SK-N-SH treated with all-trans-retinoic acid at 6 μM for 48 hours (cell line): Measurements from ENCODE around the gene HAAO.

Experiments
- ATAC-seq: fragments of 200-7000 bp; cut with Tn5 transposase; 3 replicates; pipeline ENCODE4 v1.9.1; 2020; ENCODE audit warnings: mild to moderate bottlenecking, moderate library complexity
- ARNTL ChIP-seq: fragments of 450-650 bp; formaldehyde crosslinking; IDR thresholded peaks from 2 replicates; pipeline ENCODE4 v1.5.0; 2020; ENCODE audit warnings: low read depth, mild to moderate bottlenecking, moderate library complexity, borderline replicate concordance
- BACH2 ChIP-seq: fragments of 250-450 bp; sonication (Bioruptor Pico); IDR thresholded peaks from 2 replicates; pipeline ENCODE4 v1.9.0; 2021; ENCODE audit warnings: mild to moderate bottlenecking, borderline replicate concordance
- CSDC2 ChIP-seq: fragments of 250-450 bp; sonication (Bioruptor Pico); IDR thresholded peaks from 2 replicates; pipeline ENCODE4 v1.5.0; 2020; ENCODE audit warnings: mild to moderate bottlenecking, moderate library complexity
- ESRRG ChIP-seq: fragments of 250-450 bp; sonication (Bioruptor Pico); IDR thresholded peaks from 2 replicates; pipeline ENCODE4 v1.6.1; 2021; ENCODE audit warnings: mild to moderate bottlenecking
- GLIS3 ChIP-seq: fragments of 250-450 bp; sonication (Bioruptor Pico); IDR thresholded peaks from 2 replicates; pipeline ENCODE4 v1.5.0; 2020; ENCODE audit warnings: mild to moderate bottlenecking, moderate library complexity
- ISL1 ChIP-seq: fragments of 250-450 bp; sonication (Bioruptor Pico); IDR thresholded peaks from 2 replicates; pipeline ENCODE4 v2.1.2; 2022; ENCODE audit warnings: mild to moderate bottlenecking, moderate library complexity
- OSR1 ChIP-seq: fragments of 250-450 bp; sonication (Bioruptor Pico); IDR thresholded peaks from 2 replicates; pipeline ENCODE4 v1.8.0; 2022; ENCODE audit warnings: moderate library complexity, mild to moderate bottlenecking, inconsistent platforms
- RARB ChIP-seq: fragments of 250-450 bp; sonication (Bioruptor Pico); IDR thresholded peaks from 2 replicates; pipeline ENCODE4 v1.8.0; 2021; ENCODE audit warnings: mild to moderate bottlenecking, moderate library complexity
- TCF4 ChIP-seq: fragments of 250-450 bp; sonication (Bioruptor Pico); IDR thresholded peaks from 2 replicates; pipeline ENCODE4 v1.8.0; 2021; ENCODE audit warnings: mild to moderate bottlenecking, moderate library complexity, borderline replicate concordance
- TOX ChIP-seq: fragments of 250-450 bp; sonication (Bioruptor Pico); IDR thresholded peaks from 2 replicates; pipeline ENCODE4 v1.8.0; 2021; ENCODE audit warnings: mild to moderate bottlenecking, moderate library complexity, borderline replicate concordance
- ZC3H10 ChIP-seq: fragments of 250-450 bp; sonication (Bioruptor Pico); IDR thresholded peaks from 2 replicates; pipeline ENCODE4 v1.5.1; 2021; ENCODE audit warnings: mild to moderate bottlenecking, moderate library complexity
- ZFP30 ChIP-seq: fragments of 450-650 bp; formaldehyde crosslinking; IDR thresholded peaks from 2 replicates; pipeline ENCODE4 v1.5.0; 2022; ENCODE audit warnings: mild to moderate bottlenecking, moderate library complexity
- ZNF70 ChIP-seq: fragments of 450-650 bp; formaldehyde crosslinking; IDR thresholded peaks from 2 replicates; pipeline ENCODE4 v1.5.0; 2020; ENCODE audit warnings: mild to moderate bottlenecking, moderate library complexity
- TF ChIP-seq, protein P1 (sequence below): fragments of 250-450 bp; sonication (Bioruptor Pico); IDR thresholded peaks from 2 replicates; pipeline ENCODE4 v1.5.1; 2020; ENCODE audit warnings: low read depth, mild to moderate bottlenecking, moderate library complexity
- TF ChIP-seq, protein P2 (sequence below): fragments of 250-450 bp; sonication (Bioruptor Pico); IDR thresholded peaks from 2 replicates; pipeline ENCODE4 v1.8.0; 2021; ENCODE audit warnings: low read depth, mild to moderate bottlenecking, moderate library complexity, borderline replicate concordance
- TF ChIP-seq, protein P3 (sequence below): fragments of 250-450 bp; sonication (Bioruptor Pico); IDR thresholded peaks from 2 replicates; pipeline ENCODE4 v1.8.0; 2020; ENCODE audit warnings: mild to moderate bottlenecking, moderate library complexity, borderline replicate concordance
- TF ChIP-seq, protein P4 (sequence below): fragments of 250-450 bp; sonication (Bioruptor Pico); IDR thresholded peaks from 2 replicates; pipeline ENCODE4 v1.5.1; 2021; ENCODE audit warnings: mild to moderate bottlenecking, moderate library complexity
- TF ChIP-seq, protein P5 (sequence below): fragments of 250-450 bp; sonication (Bioruptor Pico); IDR thresholded peaks from 2 replicates; pipeline ENCODE4 v1.5.0; 2020; ENCODE audit warnings: mild to moderate bottlenecking, moderate library complexity

The HAAO gene

DNA sequence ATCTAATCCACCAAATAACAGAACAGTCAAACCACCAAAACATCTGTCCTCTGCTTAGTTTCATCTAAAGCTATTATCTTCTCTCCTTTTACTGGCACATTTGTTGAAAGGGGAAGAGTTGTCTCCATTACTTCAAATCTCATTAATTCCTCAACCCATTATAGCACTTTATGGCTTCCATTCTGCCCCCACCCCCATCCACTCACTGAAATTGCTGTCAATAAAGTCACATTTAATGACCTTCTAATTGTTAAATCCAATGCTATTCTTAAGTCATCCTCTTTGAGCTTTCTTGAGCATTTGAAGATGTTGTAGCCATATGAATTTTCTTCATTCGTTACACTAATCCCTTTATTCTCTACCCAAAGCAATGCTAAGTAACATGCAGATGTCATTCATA is 33.6 kb downstream of the HAAO start (continued):
- no peak for TF ChIP-seq ESRRG (CRISPR knock-in tag)
- TF ChIP-seq, protein P1, sequence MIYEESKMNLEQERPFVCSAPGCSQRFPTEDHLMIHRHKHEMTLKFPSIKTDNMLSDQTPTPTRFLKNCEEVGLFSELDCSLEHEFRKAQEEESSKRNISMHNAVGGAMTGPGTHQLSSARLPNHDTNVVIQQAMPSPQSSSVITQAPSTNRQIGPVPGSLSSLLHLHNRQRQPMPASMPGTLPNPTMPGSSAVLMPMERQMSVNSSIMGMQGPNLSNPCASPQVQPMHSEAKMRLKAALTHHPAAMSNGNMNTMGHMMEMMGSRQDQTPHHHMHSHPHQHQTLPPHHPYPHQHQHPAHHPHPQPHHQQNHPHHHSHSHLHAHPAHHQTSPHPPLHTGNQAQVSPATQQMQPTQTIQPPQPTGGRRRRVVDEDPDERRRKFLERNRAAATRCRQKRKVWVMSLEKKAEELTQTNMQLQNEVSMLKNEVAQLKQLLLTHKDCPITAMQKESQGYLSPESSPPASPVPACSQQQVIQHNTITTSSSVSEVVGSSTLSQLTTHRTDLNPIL (CRISPR knock-in tag): no peak
- TF ChIP-seq, protein P2, sequence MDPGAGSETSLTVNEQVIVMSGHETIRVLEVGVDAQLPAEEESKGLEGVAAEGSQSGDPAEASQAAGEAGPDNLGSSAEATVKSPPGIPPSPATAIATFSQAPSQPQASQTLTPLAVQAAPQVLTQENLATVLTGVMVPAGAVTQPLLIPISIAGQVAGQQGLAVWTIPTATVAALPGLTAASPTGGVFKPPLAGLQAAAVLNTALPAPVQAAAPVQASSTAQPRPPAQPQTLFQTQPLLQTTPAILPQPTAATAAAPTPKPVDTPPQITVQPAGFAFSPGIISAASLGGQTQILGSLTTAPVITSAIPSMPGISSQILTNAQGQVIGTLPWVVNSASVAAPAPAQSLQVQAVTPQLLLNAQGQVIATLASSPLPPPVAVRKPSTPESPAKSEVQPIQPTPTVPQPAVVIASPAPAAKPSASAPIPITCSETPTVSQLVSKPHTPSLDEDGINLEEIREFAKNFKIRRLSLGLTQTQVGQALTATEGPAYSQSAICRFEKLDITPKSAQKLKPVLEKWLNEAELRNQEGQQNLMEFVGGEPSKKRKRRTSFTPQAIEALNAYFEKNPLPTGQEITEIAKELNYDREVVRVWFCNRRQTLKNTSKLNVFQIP (CRISPR knock-in tag): no peak

DNA sequence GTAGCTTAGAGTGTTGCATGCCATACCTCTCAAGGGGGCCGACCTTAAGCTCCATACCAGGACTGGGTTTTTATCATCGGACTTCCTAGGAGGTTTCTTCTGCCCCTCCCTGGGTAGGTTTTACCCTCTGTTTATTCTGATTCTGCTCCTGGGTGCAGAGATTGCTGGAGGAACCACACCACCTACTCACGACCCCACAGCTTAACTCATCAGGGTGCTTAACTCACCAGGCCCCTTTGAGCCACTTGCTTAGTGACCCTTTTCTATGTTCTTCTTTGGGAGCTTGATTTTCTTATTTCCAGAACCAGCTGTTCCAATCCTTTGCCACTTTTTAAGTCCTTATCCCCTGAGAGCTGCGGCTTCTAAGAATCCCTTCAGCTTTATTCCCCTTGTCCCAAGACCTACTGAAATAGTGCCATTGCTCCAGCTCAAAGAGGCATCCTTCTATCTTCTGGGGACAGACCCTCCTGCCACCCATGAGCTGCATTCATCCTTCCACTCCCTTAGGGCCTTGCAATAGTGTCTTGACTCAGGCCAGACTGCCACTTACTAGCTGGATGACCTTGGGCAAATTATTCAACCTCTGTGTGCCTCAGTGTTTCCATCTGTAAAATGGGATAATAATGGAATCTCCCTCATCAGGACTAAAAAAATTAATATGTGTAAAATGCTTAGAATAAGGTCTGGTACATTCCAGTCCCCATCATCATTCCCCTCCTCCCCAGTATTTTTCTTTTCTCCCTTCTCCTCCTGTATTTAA is 34.2 kb downstream of the HAAO start:
- ATAC-seq: no peak
- no peak for TF ChIP-seq BACH2
- TF ChIP-seq GLIS3 (CRISPR knock-in tag): no peak
- TF ChIP-seq OSR1 (CRISPR knock-in tag): no peak
- TF ChIP-seq, protein P1 (CRISPR knock-in tag): no peak
- TF ChIP-seq ZFP30 (CRISPR knock-in tag): no peak

DNA sequence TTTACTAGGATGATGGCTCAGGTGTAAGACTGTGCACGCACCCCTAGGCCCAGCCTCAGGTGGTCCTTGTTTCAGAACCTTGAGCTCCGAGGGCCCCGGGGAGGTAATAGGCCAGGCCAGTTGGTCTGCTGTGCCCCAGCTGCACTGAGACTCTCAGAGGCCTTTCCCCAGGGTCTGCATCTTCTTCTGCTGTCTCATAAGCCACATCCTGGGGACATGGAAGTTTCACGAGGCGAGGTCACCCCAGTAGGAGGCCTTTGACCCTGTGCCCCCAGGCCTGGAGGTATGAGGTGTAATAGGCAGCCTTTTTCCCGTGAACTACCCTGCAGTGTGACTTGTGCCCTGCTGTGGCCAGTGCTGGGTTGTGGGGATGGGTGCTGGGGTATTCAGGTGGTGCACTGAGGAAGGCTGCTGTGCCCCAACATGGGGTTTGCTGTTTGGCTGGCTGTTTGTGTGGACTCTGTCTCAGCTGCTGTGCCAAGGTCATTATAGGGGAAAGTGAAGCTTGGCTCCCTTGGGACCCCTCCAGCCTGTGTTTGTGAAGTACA is 35.3 kb downstream of the HAAO start:
- TF ChIP-seq, protein P3, sequence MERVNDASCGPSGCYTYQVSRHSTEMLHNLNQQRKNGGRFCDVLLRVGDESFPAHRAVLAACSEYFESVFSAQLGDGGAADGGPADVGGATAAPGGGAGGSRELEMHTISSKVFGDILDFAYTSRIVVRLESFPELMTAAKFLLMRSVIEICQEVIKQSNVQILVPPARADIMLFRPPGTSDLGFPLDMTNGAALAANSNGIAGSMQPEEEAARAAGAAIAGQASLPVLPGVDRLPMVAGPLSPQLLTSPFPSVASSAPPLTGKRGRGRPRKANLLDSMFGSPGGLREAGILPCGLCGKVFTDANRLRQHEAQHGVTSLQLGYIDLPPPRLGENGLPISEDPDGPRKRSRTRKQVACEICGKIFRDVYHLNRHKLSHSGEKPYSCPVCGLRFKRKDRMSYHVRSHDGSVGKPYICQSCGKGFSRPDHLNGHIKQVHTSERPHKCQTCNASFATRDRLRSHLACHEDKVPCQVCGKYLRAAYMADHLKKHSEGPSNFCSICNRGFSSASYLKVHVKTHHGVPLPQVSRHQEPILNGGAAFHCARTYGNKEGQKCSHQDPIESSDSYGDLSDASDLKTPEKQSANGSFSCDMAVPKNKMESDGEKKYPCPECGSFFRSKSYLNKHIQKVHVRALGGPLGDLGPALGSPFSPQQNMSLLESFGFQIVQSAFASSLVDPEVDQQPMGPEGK (CRISPR knock-in tag): no peak
- TF ChIP-seq ZFP30 (CRISPR knock-in tag) (no peak), OSR1 (CRISPR knock-in tag) (no peak), CSDC2 (no peak), RARB (no peak), ESRRG (CRISPR knock-in tag) (no peak), BACH2 (no peak), ISL1 (CRISPR knock-in tag) (no peak), ZC3H10 (CRISPR knock-in tag) (no peak), GLIS3 (CRISPR knock-in tag) (no peak), TOX (CRISPR knock-in tag) (no peak), ARNTL (CRISPR knock-in tag) (no peak), TCF4 (CRISPR knock-in tag) (no peak), ZNF70 (CRISPR knock-in tag) (no peak)
- TF ChIP-seq, protein P4, sequence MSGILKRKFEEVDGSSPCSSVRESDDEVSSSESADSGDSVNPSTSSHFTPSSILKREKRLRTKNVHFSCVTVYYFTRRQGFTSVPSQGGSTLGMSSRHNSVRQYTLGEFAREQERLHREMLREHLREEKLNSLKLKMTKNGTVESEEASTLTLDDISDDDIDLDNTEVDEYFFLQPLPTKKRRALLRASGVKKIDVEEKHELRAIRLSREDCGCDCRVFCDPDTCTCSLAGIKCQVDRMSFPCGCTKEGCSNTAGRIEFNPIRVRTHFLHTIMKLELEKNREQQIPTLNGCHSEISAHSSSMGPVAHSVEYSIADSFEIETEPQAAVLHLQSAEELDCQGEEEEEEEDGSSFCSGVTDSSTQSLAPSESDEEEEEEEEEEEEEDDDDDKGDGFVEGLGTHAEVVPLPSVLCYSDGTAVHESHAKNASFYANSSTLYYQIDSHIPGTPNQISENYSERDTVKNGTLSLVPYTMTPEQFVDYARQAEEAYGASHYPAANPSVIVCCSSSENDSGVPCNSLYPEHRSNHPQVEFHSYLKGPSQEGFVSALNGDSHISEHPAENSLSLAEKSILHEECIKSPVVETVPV (CRISPR knock-in tag): no peak
- TF ChIP-seq, protein P1 (CRISPR knock-in tag): no peak
- TF ChIP-seq, protein P5, sequence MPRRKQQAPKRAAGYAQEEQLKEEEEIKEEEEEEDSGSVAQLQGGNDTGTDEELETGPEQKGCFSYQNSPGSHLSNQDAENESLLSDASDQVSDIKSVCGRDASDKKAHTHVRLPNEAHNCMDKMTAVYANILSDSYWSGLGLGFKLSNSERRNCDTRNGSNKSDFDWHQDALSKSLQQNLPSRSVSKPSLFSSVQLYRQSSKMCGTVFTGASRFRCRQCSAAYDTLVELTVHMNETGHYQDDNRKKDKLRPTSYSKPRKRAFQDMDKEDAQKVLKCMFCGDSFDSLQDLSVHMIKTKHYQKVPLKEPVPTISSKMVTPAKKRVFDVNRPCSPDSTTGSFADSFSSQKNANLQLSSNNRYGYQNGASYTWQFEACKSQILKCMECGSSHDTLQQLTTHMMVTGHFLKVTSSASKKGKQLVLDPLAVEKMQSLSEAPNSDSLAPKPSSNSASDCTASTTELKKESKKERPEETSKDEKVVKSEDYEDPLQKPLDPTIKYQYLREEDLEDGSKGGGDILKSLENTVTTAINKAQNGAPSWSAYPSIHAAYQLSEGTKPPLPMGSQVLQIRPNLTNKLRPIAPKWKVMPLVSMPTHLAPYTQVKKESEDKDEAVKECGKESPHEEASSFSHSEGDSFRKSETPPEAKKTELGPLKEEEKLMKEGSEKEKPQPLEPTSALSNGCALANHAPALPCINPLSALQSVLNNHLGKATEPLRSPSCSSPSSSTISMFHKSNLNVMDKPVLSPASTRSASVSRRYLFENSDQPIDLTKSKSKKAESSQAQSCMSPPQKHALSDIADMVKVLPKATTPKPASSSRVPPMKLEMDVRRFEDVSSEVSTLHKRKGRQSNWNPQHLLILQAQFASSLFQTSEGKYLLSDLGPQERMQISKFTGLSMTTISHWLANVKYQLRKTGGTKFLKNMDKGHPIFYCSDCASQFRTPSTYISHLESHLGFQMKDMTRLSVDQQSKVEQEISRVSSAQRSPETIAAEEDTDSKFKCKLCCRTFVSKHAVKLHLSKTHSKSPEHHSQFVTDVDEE (CRISPR knock-in tag): no peak
- ATAC-seq: no peak
